HepG2 (cell line): ENCODE results near the gene PRDX2. TPM values are rescaled to one million over a fixed set of nuclear protein-coding genes. Genes with fewer than 3 reads are reported as not detected.

Source experiments
- ATAC-seq: fragments of 200-7000 bp; cut with Tn5 transposase; 3 replicates; pipeline ENCODE4 v1.9.1; 2020; ENCODE audit warnings: mild to moderate bottlenecking, moderate library complexity
- BruUV-seq: library from RNA; stranded (reverse); fragments of 400-500 nt; replicated peaks from 2 replicates; lab custom pipeline; 2021; lab: Mats Ljungman, UMichigan
- CTCF ChIA-PET: fragments of 300-600 bp; formaldehyde crosslinking; extraction: SDS; loops from one replicate; lab custom pipeline; 2021; ENCODE audit warnings: low total read pairs, inconsistent platforms, low intra/inter-chr PET ratio; lab: Yijun Ruan, JAX
- POLR2A ChIA-PET: fragments of 350-600 bp; sonication (Branson Sonifier 250); formaldehyde crosslinking; loops from one replicate; lab custom pipeline; 2020; ENCODE audit warnings: antibody characterized with exemption, inconsistent platforms; lab: Yijun Ruan, JAX
- DNase-seq: peaks from one replicate; pipeline ENCODE4 v3.0.0-alpha.2; 2015; ENCODE audit warnings: low spot score
- FAIRE-seq: peaks from 3 replicates; lab custom pipeline; 2011; peaks lifted over from hg19 to GRCh38; lab: Jason Lieb, UNC
- H2AFZ ChIP-seq: one replicate; pipeline ENCODE4 v1.6.1; 2011; ENCODE audit warnings: low read length, inconsistent platforms
- H3K27ac ChIP-seq: fragments of 300-600 bp; 3 replicates; pipeline ENCODE4 v1.8.0; 2011; ENCODE audit warnings: mixed run types, mild to moderate bottlenecking, mixed read lengths, low read length, inconsistent platforms; ENCODE audit not compliant: insufficient read depth; ENCODE audit errors: extremely low read length
- H3K27me3 ChIP-seq, 2 experiments: fragments of 200-600 bp in 1 of 2; 2 replicates in 1 of 2; 3 replicates in 1 of 2; pipeline versions ENCODE4 v1.6.0 to v1.8.0; 2011; ENCODE audit warnings: low read length in 2 of 2, mild to moderate bottlenecking in 2 of 2, moderate library complexity in 2 of 2, inconsistent platforms in 1 of 2; ENCODE audit not compliant: insufficient read depth in 2 of 2, control insufficient read depth in 1 of 2
- H3K36me3 ChIP-seq, 2 experiments: fragments of 200-600 bp in 1 of 2; replicated peaks in 1 of 2; 2 replicates in 1 of 2; 3 replicates in 1 of 2; pipeline versions ENCODE4 v1.5.1 to v1.8.0; 2011; ENCODE audit warnings: low read length in 2 of 2, inconsistent platforms in 1 of 2; ENCODE audit not compliant: insufficient read depth in 2 of 2, control insufficient read depth in 1 of 2
- H3K4me1 ChIP-seq: 2 replicates; pipeline ENCODE4 v1.5.1; 2012; ENCODE audit warnings: low read length, inconsistent platforms; ENCODE audit not compliant: insufficient read depth
- H3K4me2 ChIP-seq: 2 replicates; pipeline ENCODE4 v1.6.0; 2011; ENCODE audit warnings: low read depth, low read length, inconsistent platforms
- H3K4me3 ChIP-seq, 3 experiments: fragments of 200-600 bp in 1 of 3; sonication (generic), shearing (Covaris generic) in 1 of 3; replicated peaks in 1 of 3; 2 replicates each; pipeline ENCODE4 v1.5.1; 2011 to 2016; ENCODE audit warnings: low read length in 3 of 3, inconsistent platforms in 2 of 3, low read depth in 2 of 3, mild to moderate bottlenecking in 2 of 3, control low read depth in 1 of 3, mixed read lengths in 1 of 3; ENCODE audit not compliant: insufficient read depth in 1 of 3
- H3K79me2 ChIP-seq: one replicate; pipeline ENCODE4 v1.6.1; 2011; ENCODE audit warnings: low read length, inconsistent platforms; ENCODE audit not compliant: insufficient read depth
- H3K9ac ChIP-seq: 2 replicates; pipeline ENCODE4 v1.6.0; 2011; ENCODE audit warnings: mild to moderate bottlenecking, low read depth, low read length, inconsistent platforms; ENCODE audit not compliant: insufficient read depth
- H3K9me3 ChIP-seq: 2 replicates; pipeline ENCODE4 v1.5.1; 2012; ENCODE audit warnings: mild to moderate bottlenecking, low read length
- H4K20me1 ChIP-seq: 2 replicates; pipeline ENCODE4 v1.6.0; 2011; ENCODE audit warnings: inconsistent platforms, mild to moderate bottlenecking, low read length, moderate library complexity; ENCODE audit not compliant: insufficient read depth
- ARID4A ChIP-seq: sonication (generic); formaldehyde crosslinking; IDR thresholded peaks from 2 replicates; pipeline ENCODE4 v1.5.0; 2020; ENCODE audit warnings: mild to moderate bottlenecking, missing genetic modification reagents, borderline replicate concordance
- HMGXB4 ChIP-seq, 2 experiments: sonication (generic) in 1 of 2; formaldehyde crosslinking in 1 of 2; IDR thresholded peaks; 2 replicates each; pipeline versions ENCODE4 v1.4.0 to v1.6.1; 2018 to 2020; ENCODE audit warnings: missing genetic modification reagents in 2 of 2, borderline replicate concordance in 1 of 2, low read depth in 1 of 2, mild to moderate bottlenecking in 1 of 2, missing biosample characterization in 1 of 2
- JDP2 ChIP-seq: sonication (generic); formaldehyde crosslinking; IDR thresholded peaks from 2 replicates; pipeline ENCODE4 v1.8.1; 2022; ENCODE audit warnings: missing genetic modification reagents, borderline replicate concordance
- MAX ChIP-seq: IDR thresholded peaks from 2 replicates; pipeline ENCODE4 v1.6.1; 2012; ENCODE audit warnings: inconsistent platforms
- MAZ ChIP-seq, 2 experiments: sonication (generic) in 1 of 2; formaldehyde crosslinking in 1 of 2; IDR thresholded peaks; 2 replicates each; pipeline versions ENCODE4 v1.5.0 to v1.6.1; 2012 to 2020; ENCODE audit warnings: low read depth in 2 of 2, mild to moderate bottlenecking in 2 of 2, borderline replicate concordance in 1 of 2, improper control_type of control experiment in 1 of 2, low read length in 1 of 2, missing genetic modification reagents in 1 of 2, moderate library complexity in 1 of 2
- MTA1 ChIP-seq: sonication (generic); formaldehyde crosslinking; IDR thresholded peaks from 2 replicates; pipeline ENCODE4 v1.4.0; 2020; ENCODE audit warnings: missing genetic modification reagents, mild to moderate bottlenecking, borderline replicate concordance
- PHF8 ChIP-seq: sonication (generic); formaldehyde crosslinking; IDR thresholded peaks from 2 replicates; pipeline ENCODE4 v1.5.0; 2020; ENCODE audit warnings: missing genetic modification reagents
- RAD21 ChIP-seq: fragments of 450-650 bp; formaldehyde crosslinking; IDR thresholded peaks from 2 replicates; pipeline ENCODE4 v1.5.0; 2020; ENCODE audit warnings: mild to moderate bottlenecking
- ZNF597 ChIP-seq: sonication (generic); formaldehyde crosslinking; IDR thresholded peaks from 2 replicates; pipeline ENCODE4 v1.5.0; 2020; ENCODE audit warnings: missing genetic modification reagents
- WGBS: methylation state at CpG from one replicate; pipeline ENCODE4 v1.1.6; 2017; ENCODE audit warnings: low lambda C conversion rate; 5-methylcytosine and 5-hydroxymethylcytosine counted together
- in situ Hi-C: cut with HindIII; loops from 2 replicates; pipeline ENCODE4 v1.10.0; 2017; ENCODE audit warnings: low pct_unique_long_range_greater_than_20kb; ENCODE audit not compliant: extremely low pct_ligation_motif_present
- intact Hi-C: fragments of 100-400 bp; cut with micrococcal nuclease; formaldehyde crosslinking; loops from one replicate; pipeline ENCODE4 v1.10.0; 2022; ENCODE audit not compliant: unreplicated experiment
- polyA plus RNA-seq, 8 experiments: library from polyadenylated mRNA; depleted of rRNA in 3 of 8; stranded (reverse) in 7 of 8; unstranded in 1 of 8; fragments of >200 nt; fragmentation: Illumina TruSeq in 4 of 8; extraction: Trizol in 4 of 8; gene quantifications; 2 replicates each; pipeline versions ENCODE4 v1.2.1 to v1.2.3, GENCODE V29; 2011 to 2016; ENCODE audit warnings: low read depth in 4 of 8, missing spikeins in 1 of 8, mixed read lengths in 1 of 8; ENCODE audit not compliant: insufficient read depth in 1 of 8
- total RNA-seq, 5 experiments: library from RNA; depleted of rRNA; stranded (reverse); fragments of >200 nt; fragmentation: Illumina TruSeq; extraction: Trizol; gene quantifications; 2 replicates each; pipeline ENCODE4 v1.2.3, GENCODE V29; 2016; ENCODE audit warnings: low read depth in 1 of 5

Gene PRDX2
- total and polyA plus RNA-seq, 2 of the 13 experiments (the other 11 are each of a cell fraction or from before 2014, with no cell fraction given): 218 to 381 TPM

- H3K4me1 ChIP-seq: peaks cover 43% of the 10 kb centered on the region
- no TSS peak for BruUV-seq
- POLR2A ChIA-PET: no interaction called here
- H3K4me3 ChIP-seq: peak within 1 kb of the TSS; percentile 49 to 75 (median 70); a peak in 5 of 6 replicates
- H2AFZ ChIP-seq: no peak within 1 kb of the TSS
- CTCF ChIA-PET: interaction anchor here (0.8 to 1.1 kb wide), 2 partner anchors 9 to 12 kb away, joined by 3 read pairs; no protein-coding TSS in a partner anchor
- FAIRE-seq (no peak), ATAC-seq (peak; percentile 66), DNase-seq (no peak)
- no peaks in the 10 kb centered on the region for H4K20me1 ChIP-seq
- peaks cover 0 to 15% of the 10 kb centered on the region in 2 experiments; a peak in 2 of 5 replicates for H3K27me3 ChIP-seq
- no peaks in the 10 kb centered on the region for H3K36me3 ChIP-seq
- peak within 1 kb of the TSS; percentile 54; the same call in 1 of the 2 replicates for H3K9ac ChIP-seq
- intact Hi-C loops: no loop called here
- H3K9me3 ChIP-seq: no peaks in the 10 kb centered on the region
- H3K27ac ChIP-seq: no peak within 1 kb of the TSS
- no peaks in the 10 kb centered on the region for H3K79me2 ChIP-seq
- 4% methylated on average over 32 of the region's 69 CpGs for WGBS
- peak within 1 kb of the TSS; percentile 84 for H3K4me2 ChIP-seq
- in situ Hi-C loops: loop anchor here (5.0 kb wide), 1 partner anchor 66 kb away; no protein-coding TSS in a partner anchor
- TF ChIP-seq MAX (peak; percentile 44; the same call in 1 of the 2 replicates), MTA1 (CRISPR knock-in tag) (peak; percentile 3; the same call in 1 of the 2 replicates), PHF8 (CRISPR knock-in tag) (0 out of 2 replicates have a peak, but pooled peaks have one; percentile 28), ZNF597 (no peak), HMGXB4 (CRISPR knock-in tag; IDR thresholded peaks at IDR 0.05; ENCODE audit: borderline replicate concordance in 1 of 2, low read depth in 1 of 2) (peak in 1 of 2 experiments; percentile 49; a peak in 1 of 4 replicates), JDP2 (CRISPR knock-in tag) (no peak), ARID4A (CRISPR knock-in tag) (0 out of 2 replicates have a peak, but pooled peaks have one; percentile 16), RAD21 (CRISPR knock-in tag) (peak; percentile 31), MAZ (IDR thresholded peaks at IDR 0.05; ENCODE audit: borderline replicate concordance, low read depth, low read length) (peak; percentile 69), MAZ (CRISPR knock-in tag; IDR thresholded peaks at IDR 0.05; ENCODE audit: low read depth) (peak; percentile 70)
Observed at GRCh38 chr19:12838182-12838885, 36.7 kb upstream of the PRDX2 start, which contains the start of gene MAST1. MAST1 (plus strand) TSS chr19:12838515; CDS start chr19:12838573, 58 bp downstream.
